Heart right ventricle (tissue), 16 donors: Measurements from ENCODE around the gene ZNF423. TPM values are rescaled to one million over a fixed set of nuclear protein-coding genes. Genes with fewer than 3 reads are reported as not detected.

Experiments used
- ATAC-seq, 8 donors: fragments of 200-7000 bp; cut with Tn5 transposase; one replicate each; pipeline ENCODE4 v1.9.1; 2020; ENCODE audit warnings: mild to moderate bottlenecking in 8 of 8, moderate library complexity in 8 of 8, moderate number of reproducible peaks in 1 of 8
- DNase-seq, 2 donors: peaks; one replicate each; pipeline ENCODE4 v3.0.0-alpha.2; 2020
- H3K27ac ChIP-seq, 10 donors: fragments of 200-600 bp; sonication (generic) in 2 of 10; one replicate each; pipeline versions ENCODE4 v1.5.0 to v1.8.0; 2020 to 2022; ENCODE audit warnings: mild to moderate bottlenecking in 3 of 10
- H3K27me3 ChIP-seq, 7 donors: fragments of 200-600 bp; one replicate each; pipeline ENCODE4 v1.8.0; 2021 to 2022; ENCODE audit warnings: mild to moderate bottlenecking in 2 of 7
- H3K36me3 ChIP-seq, 9 donors: fragments of 200-600 bp; sonication (generic) in 1 of 9; one replicate each; pipeline versions ENCODE4 v1.5.0 to v1.8.0; 2020 to 2022; ENCODE audit warnings: mild to moderate bottlenecking in 2 of 9
- H3K4me1 ChIP-seq, 9 donors: fragments of 200-600 bp; sonication (generic) in 1 of 9; one replicate each; pipeline versions ENCODE4 v1.5.0 to v1.8.0; 2020 to 2022; ENCODE audit warnings: mild to moderate bottlenecking in 4 of 9
- H3K4me3 ChIP-seq, 10 donors: fragments of 200-600 bp; sonication (generic) in 2 of 10; one replicate each; pipeline versions ENCODE4 v1.5.0 to v1.8.0; 2020 to 2022; ENCODE audit warnings: mild to moderate bottlenecking in 7 of 10, moderate library complexity in 2 of 10
- H3K9me3 ChIP-seq, 11 donors: fragments of 200-600 bp in 10 of 11; sonication (generic) in 2 of 11; one replicate each; pipeline versions ENCODE4 v1.5.0 to v1.8.0; 2013 to 2022; ENCODE audit warnings: mild to moderate bottlenecking in 2 of 11, control low read depth in 1 of 11, moderate library complexity in 1 of 11
- CTCF ChIP-seq, 9 donors: fragments of 200-600 bp; sonication (generic) in 2 of 9; IDR thresholded peaks; one replicate each; pipeline versions ENCODE4 v1.5.0 to v1.8.0; 2021 to 2022; ENCODE audit warnings: antibody characterized with exemption in 9 of 9, mild to moderate bottlenecking in 5 of 9, moderate library complexity in 1 of 9
- WGBS, 2 donors: extraction: QIAGEN DNeasy Blood & Tissue Kit; methylation state at CpG; one replicate each; pipeline ENCODE4 v1.1.7; 2013; ENCODE audit warnings: inconsistent platforms in 1 of 2; 5-methylcytosine and 5-hydroxymethylcytosine counted together
- intact Hi-C, 10 donors: fragments of 100-400 bp; cut with DNase I; formaldehyde crosslinking; loops; one replicate each; pipeline versions ENCODE4 v1.11.1 to v1.14.2; 2022
- polyA plus RNA-seq, 2 donors: library from polyadenylated mRNA; stranded (reverse); fragments of 200-250 nt; gene quantifications; one replicate each; pipeline ENCODE4 v1.2.3, GENCODE V29; 2013
- total RNA-seq, 10 donors: library from RNA; stranded (reverse); fragmentation: NEBNext Ultra II Directional in 3 of 10; extraction: Animal tissue kit (Norgen Biotek cat#: 25700) in 3 of 10; gene quantifications; one replicate each; pipeline versions ENCODE4 v1.2.1 to v1.2.4, GENCODE V29; 2021 to 2023
- donor health status: Arrhythmogenic right ventricular cardiomyopathy.
- donor health status: ischemic (EF 13 %, LVEDD 7.1; RV severe dilation, severe dysfunction).
- donor health status: healthy with polysubstance abuse.
- donor health status: DM: no; HTN: yes; CAD: no.
- donor health status: DM: no; HTN: no; CAD: no.
- donor health status: ischemic (EF 25% LVEDD 6.9; RV normal size, moderate dysfunction).
- donor health status: ischemic (EF 25% LVEDD 5.7; RV mildly dilated, moderate dysfunction).
- donor health status: healthy.
- donor health status: DM: yes; HTN: yes; CAD: no.
- donor health status: Ischemic cardiomyopathy.
- donor health status: ischemic (EF 35%, LVEDD 5.7; RV mildly dilated, moderate dysfunction).
- donor health status: nonischemic (EF 11% LVEDD 7.7; RV severe dilation, severe dysfunction).
- donor health status: DM: yes; HTN: yes; CAD: no.
- donor health status: PGD.
- donor health status: ischemic (EF 29% LVEDD 5.4; RV normal size, mild dysfunction).
- donor health status: nonischemic (EF 23%, LVEDD 6.1; RV moderate dilation, normal function).

ZNF423 gene
- total and polyA plus RNA-seq, 12 donors: 2.6 to 10.6 (median 7.0) TPM

- peaks cover 0 to 45% (median 33%) of the 10 kb centered on the region in 9 donors for H3K4me1 ChIP-seq
- TF ChIP-seq CTCF (IDR thresholded peaks at IDR 0.05): no peak
- peak overlapping the region in 4 of 10 donors; percentile 45 to 56 (median 50) for H3K4me3 ChIP-seq
- peaks cover 0 to 13% (median 0%) of the 10 kb centered on the region in 7 donors for H3K27me3 ChIP-seq
- ATAC-seq: no peak
- H3K36me3 ChIP-seq: no peaks in the 10 kb centered on the region
- 61 to 71% methylated on average over 13 of the region's 13 CpGs for WGBS, 2 donors
- intact Hi-C loops: loop anchor here in 7 of 10 donors (2.0 to 10.0 kb wide), 8 partner anchors 21 to 261 kb away; partner anchors contain the start of gene ZNF423 (in 4 of the 7)
- no peak for DNase-seq
- H3K27ac ChIP-seq: peak overlapping the region in 8 of 10 donors; percentile 45 to 90 (median 84)
- H3K9me3 ChIP-seq: no peaks in the 10 kb centered on the region
Measured at GRCh38 chr16:49755716-49756505, 100.0 kb downstream of the ZNF423 start.

- WGBS, 2 donors: 4 to 6% methylated on average over 10 of the region's 10 CpGs
- Histone ChIP-seq H3K9me3 (no peaks in the 10 kb centered on the region), H3K27me3 (peaks cover 0 to 13% (median 0%) of the 10 kb centered on the region in 7 donors), H3K4me3 (peak overlapping the region in 9 of 10 donors; percentile 30 to 56 (median 44)), H3K27ac (peak overlapping the region; percentile 43 to 90 (median 84)), H3K4me1 (peaks cover 2 to 51% (median 40%) of the 10 kb centered on the region in 9 donors), H3K36me3 (no peaks in the 10 kb centered on the region)
- intact Hi-C loops: loop anchor here in 7 of 10 donors (2.0 to 10.0 kb wide), 8 partner anchors 22 to 260 kb away; partner anchors contain the start of gene ZNF423 (in 4 of the 7)
- peak; percentile 20 to 74 (median 51) for TF ChIP-seq CTCF (IDR thresholded peaks at IDR 0.05)
- ATAC-seq (peak; percentile 51 to 89 (median 77)), DNase-seq (peak in 1 of 2 donors; percentile 30)
Measured at GRCh38 chr16:49755313-49755620, 100.6 kb downstream of the ZNF423 start.

GRCh38 chr16:49754495-49755312 lies 101.2 kb downstream of the ZNF423 start:
- ATAC-seq (peak; percentile 52 to 90 (median 78)), DNase-seq (peak; percentile 22 to 45)
- TF ChIP-seq CTCF (IDR thresholded peaks at IDR 0.05): no peak
- H3K9me3 ChIP-seq: no peaks in the 10 kb centered on the region
- peak overlapping the region; percentile 43 to 90 (median 84) for H3K27ac ChIP-seq
- no peaks in the 10 kb centered on the region for H3K36me3 ChIP-seq
- peaks cover 0 to 13% (median 0%) of the 10 kb centered on the region in 7 donors for H3K27me3 ChIP-seq
- intact Hi-C loops: loop anchor here in 7 of 10 donors (2.0 to 10.0 kb wide), 8 partner anchors 22 to 260 kb away; partner anchors contain the start of gene ZNF423 (in 4 of the 7)
- peak overlapping the region in 9 of 10 donors; percentile 30 to 56 (median 44) for H3K4me3 ChIP-seq
- 22 to 25% methylated on average over 21 of the region's 21 CpGs for WGBS, 2 donors
- H3K4me1 ChIP-seq: peaks cover 3 to 57% (median 44%) of the 10 kb centered on the region in 9 donors
